Stimulated activated naive CD8-positive, alpha-beta T cell treated with anti-CD3 and anti-CD28 coated beads, Interleukin-15, Interleukin-2, amounts not matched to agents 100 ng/mL and 50 ng/mL, for 24 hours (primary cell): ENCODE results near the gene TBCCD1.
"Not testable (repeated sequence)": the region's sequence is repeated elsewhere in the genome, so short reads cannot be mapped to it uniquely, and the experiment has no call there.

Source experiments
- H3K27ac Mint-ChIP-seq: one replicate; pipeline ENCODE4 v1.8.0; 2021; ENCODE audit warnings: mild to moderate bottlenecking, mixed read lengths
- H3K27me3 Mint-ChIP-seq: one replicate; pipeline ENCODE4 v1.8.0; 2021; ENCODE audit warnings: mixed read lengths
- H3K36me3 Mint-ChIP-seq: one replicate; pipeline ENCODE4 v1.8.0; 2021; ENCODE audit warnings: low read depth, mixed read lengths
- H3K4me1 Mint-ChIP-seq: one replicate; pipeline ENCODE4 v1.8.0; 2021; ENCODE audit warnings: low read depth, mixed read lengths
- H3K4me3 Mint-ChIP-seq: one replicate; pipeline ENCODE4 v1.8.0; 2021; ENCODE audit warnings: mild to moderate bottlenecking, mixed read lengths
- H3K9me3 Mint-ChIP-seq: one replicate; pipeline ENCODE4 v1.8.0; 2021; ENCODE audit warnings: mixed read lengths

Gene TBCCD1

GRCh38 chr3:186583831-186584230 lies 16.7 kb upstream of the TBCCD1 start:
- Mint-ChIP-seq H3K36me3 (peaks cover 64% of the 10 kb centered on the region), H3K27me3 (no peaks in the 10 kb centered on the region), H3K27ac (no peak overlapping the region), H3K9me3 (no peaks in the 10 kb centered on the region), H3K4me3 (no peak overlapping the region), H3K4me1 (peaks cover 6% of the 10 kb centered on the region)

- Mint-ChIP-seq H3K4me3 (no peak overlapping the region), H3K36me3 (peaks cover 76% of the 10 kb centered on the region)
These were observed 15.4 kb upstream of the TBCCD1 start for GRCh38 chr3:186582541-186582940.

GRCh38 chr3:186580785-186581184 lies 13.6 kb upstream of the TBCCD1 start:
- Mint-ChIP-seq H3K27ac (no peak overlapping the region), H3K9me3 (no peaks in the 10 kb centered on the region), H3K4me1 (peaks cover 5% of the 10 kb centered on the region), H3K4me3 (no peak overlapping the region), H3K27me3 (no peaks in the 10 kb centered on the region), H3K36me3 (peaks cover 88% of the 10 kb centered on the region)

More at GRCh38 chr3:186582541-186582940, 15.4 kb upstream of the TBCCD1 start:
- no peak overlapping the region for H3K27ac Mint-ChIP-seq
- no peaks in the 10 kb centered on the region for H3K27me3 Mint-ChIP-seq
- no peaks in the 10 kb centered on the region for H3K4me1 Mint-ChIP-seq
- H3K9me3 Mint-ChIP-seq: no peaks in the 10 kb centered on the region

GRCh38 chr3:186577521-186577920 lies 10.4 kb upstream of the TBCCD1 start:
- Mint-ChIP-seq H3K4me3 (no peak overlapping the region), H3K36me3 (peaks cover 87% of the 10 kb centered on the region), H3K27ac (no peak overlapping the region)

GRCh38 chr3:186571644-186572013 lies 4.5 kb upstream of the TBCCD1 start:
- peak overlapping the region; percentile 94 for H3K27ac Mint-ChIP-seq
- H3K4me3 Mint-ChIP-seq: peak overlapping the region; percentile 99
- H3K27me3 Mint-ChIP-seq: no peaks in the 10 kb centered on the region
- no peaks in the 10 kb centered on the region for H3K9me3 Mint-ChIP-seq
- peaks cover 49% of the 10 kb centered on the region for H3K36me3 Mint-ChIP-seq
- H3K4me1 Mint-ChIP-seq: peaks cover 70% of the 10 kb centered on the region

More at GRCh38 chr3:186577521-186577920, 10.4 kb upstream of the TBCCD1 start:
- H3K9me3 Mint-ChIP-seq: no peaks in the 10 kb centered on the region
- no peaks in the 10 kb centered on the region for H3K27me3 Mint-ChIP-seq
- H3K4me1 Mint-ChIP-seq: peaks cover 28% of the 10 kb centered on the region

- Mint-ChIP-seq H3K9me3 (no peaks in the 10 kb centered on the region), H3K36me3 (peaks cover 44% of the 10 kb centered on the region), H3K27ac (peak overlapping the region; percentile 94)
These were observed 4.0 kb upstream of the TBCCD1 start for GRCh38 chr3:186570941-186571643.

GRCh38 chr3:186570096-186570940 lies 3.2 kb upstream of the TBCCD1 start, which contains the start of gene DNAJB11:
Gene DNAJB11, plus strand, starts transcription at chr3:186570720. Its CDS starts 178 bp downstream, at chr3:186570898.
- H3K27ac Mint-ChIP-seq: peak within 1 kb of the TSS; percentile 94
- H3K4me1 Mint-ChIP-seq: peaks cover 72% of the 10 kb centered on the region
- H3K27me3 Mint-ChIP-seq: no peaks in the 10 kb centered on the region
- peak within 1 kb of the TSS; percentile 99 for H3K4me3 Mint-ChIP-seq
- no peaks in the 10 kb centered on the region for H3K9me3 Mint-ChIP-seq
- H3K36me3 Mint-ChIP-seq: peaks cover 36% of the 10 kb centered on the region

More at GRCh38 chr3:186570941-186571643, 4.0 kb upstream of the TBCCD1 start:
- peak overlapping the region; percentile 99 for H3K4me3 Mint-ChIP-seq
- H3K4me1 Mint-ChIP-seq: peaks cover 73% of the 10 kb centered on the region
- no peaks in the 10 kb centered on the region for H3K27me3 Mint-ChIP-seq

GRCh38 chr3:186569779-186570095 lies 2.6 kb upstream of the TBCCD1 start:
- no peaks in the 10 kb centered on the region for H3K9me3 Mint-ChIP-seq
- H3K36me3 Mint-ChIP-seq: peaks cover 33% of the 10 kb centered on the region
- peak overlapping the region; percentile 99 for H3K4me3 Mint-ChIP-seq
- no peaks in the 10 kb centered on the region for H3K27me3 Mint-ChIP-seq
- peaks cover 71% of the 10 kb centered on the region for H3K4me1 Mint-ChIP-seq
- peak overlapping the region; percentile 94 for H3K27ac Mint-ChIP-seq

- H3K36me3 Mint-ChIP-seq: peaks cover 34% of the 10 kb centered on the region
- peak overlapping the region; percentile 99 for H3K4me3 Mint-ChIP-seq
- H3K9me3 Mint-ChIP-seq, H3K27me3 Mint-ChIP-seq: not testable (repeated sequence)
- H3K27ac Mint-ChIP-seq: peak overlapping the region; percentile 94
- H3K4me1 Mint-ChIP-seq: peaks cover 71% of the 10 kb centered on the region
These were observed 2.2 kb upstream of the TBCCD1 start for GRCh38 chr3:186569361-186569760.

GRCh38 chr3:186566772-186567071 lies 417 bp downstream of the TBCCD1 start:
- Mint-ChIP-seq H3K4me3 (peak overlapping the region; percentile 99), H3K9me3 (no peaks in the 10 kb centered on the region), H3K27ac (peak overlapping the region; percentile 88), H3K4me1 (peaks cover 70% of the 10 kb centered on the region), H3K27me3 (no peaks in the 10 kb centered on the region), H3K36me3 (peaks cover 36% of the 10 kb centered on the region)

GRCh38 chr3:186564586-186564985 lies 2.6 kb downstream of the TBCCD1 start:
- peaks cover 74% of the 10 kb centered on the region for H3K4me1 Mint-ChIP-seq
- H3K9me3 Mint-ChIP-seq: no peaks in the 10 kb centered on the region
- H3K27me3 Mint-ChIP-seq: no peaks in the 10 kb centered on the region
- no peak overlapping the region for H3K27ac Mint-ChIP-seq
- H3K36me3 Mint-ChIP-seq: peaks cover 42% of the 10 kb centered on the region
- H3K4me3 Mint-ChIP-seq: no peak overlapping the region

GRCh38 chr3:186552408-186553031 lies 14.6 kb downstream of the TBCCD1 start:
- peaks cover 69% of the 10 kb centered on the region for H3K36me3 Mint-ChIP-seq
- H3K4me3 Mint-ChIP-seq: no peak overlapping the region
- H3K27ac Mint-ChIP-seq: no peak overlapping the region

GRCh38 chr3:186551387-186551786 lies 15.8 kb downstream of the TBCCD1 start:
- H3K36me3 Mint-ChIP-seq: peaks cover 64% of the 10 kb centered on the region
- H3K4me1 Mint-ChIP-seq: no peaks in the 10 kb centered on the region
- H3K27me3 Mint-ChIP-seq: no peaks in the 10 kb centered on the region
- no peak overlapping the region for H3K4me3 Mint-ChIP-seq
- no peak overlapping the region for H3K27ac Mint-ChIP-seq
- no peaks in the 10 kb centered on the region for H3K9me3 Mint-ChIP-seq

More at GRCh38 chr3:186552408-186553031, 14.6 kb downstream of the TBCCD1 start:
- H3K9me3 Mint-ChIP-seq: no peaks in the 10 kb centered on the region
- H3K4me1 Mint-ChIP-seq: no peaks in the 10 kb centered on the region
- H3K27me3 Mint-ChIP-seq: no peaks in the 10 kb centered on the region

GRCh38 chr3:186549497-186549896 lies 17.6 kb downstream of the TBCCD1 start:
- H3K27me3 Mint-ChIP-seq: no peaks in the 10 kb centered on the region
- no peaks in the 10 kb centered on the region for H3K9me3 Mint-ChIP-seq
- H3K27ac Mint-ChIP-seq: no peak overlapping the region
- peaks cover 55% of the 10 kb centered on the region for H3K36me3 Mint-ChIP-seq
- no peaks in the 10 kb centered on the region for H3K4me1 Mint-ChIP-seq
- no peak overlapping the region for H3K4me3 Mint-ChIP-seq

- Mint-ChIP-seq H3K27me3 (no peaks in the 10 kb centered on the region), H3K27ac (no peak within 1 kb of the TSS), H3K4me1 (peaks cover 24% of the 10 kb centered on the region), H3K9me3 (no peaks in the 10 kb centered on the region), H3K4me3 (no peak within 1 kb of the TSS), H3K36me3 (peaks cover 35% of the 10 kb centered on the region)
These were observed 22.9 kb downstream of the TBCCD1 start, which contains the start of gene CRYGS for GRCh38 chr3:186544281-186544680. Gene CRYGS, minus strand, starts transcription at chr3:186544380. Its CDS starts 54 bp downstream, at chr3:186544326.
